ENCODE data around the gene NIT1. TPM values are rescaled to one million over a fixed set of nuclear protein-coding genes. Genes with fewer than 3 reads are reported as not detected.
A peak's percentile ranks its signal among the peaks of the same experiment; 100 is the strongest.

NIT1 gene
- total and polyA plus RNA-seq, 2 donors (not counting 1 experiment from before 2014, with no cell fraction given), result 53.5 to 61.0 TPM

DNA sequence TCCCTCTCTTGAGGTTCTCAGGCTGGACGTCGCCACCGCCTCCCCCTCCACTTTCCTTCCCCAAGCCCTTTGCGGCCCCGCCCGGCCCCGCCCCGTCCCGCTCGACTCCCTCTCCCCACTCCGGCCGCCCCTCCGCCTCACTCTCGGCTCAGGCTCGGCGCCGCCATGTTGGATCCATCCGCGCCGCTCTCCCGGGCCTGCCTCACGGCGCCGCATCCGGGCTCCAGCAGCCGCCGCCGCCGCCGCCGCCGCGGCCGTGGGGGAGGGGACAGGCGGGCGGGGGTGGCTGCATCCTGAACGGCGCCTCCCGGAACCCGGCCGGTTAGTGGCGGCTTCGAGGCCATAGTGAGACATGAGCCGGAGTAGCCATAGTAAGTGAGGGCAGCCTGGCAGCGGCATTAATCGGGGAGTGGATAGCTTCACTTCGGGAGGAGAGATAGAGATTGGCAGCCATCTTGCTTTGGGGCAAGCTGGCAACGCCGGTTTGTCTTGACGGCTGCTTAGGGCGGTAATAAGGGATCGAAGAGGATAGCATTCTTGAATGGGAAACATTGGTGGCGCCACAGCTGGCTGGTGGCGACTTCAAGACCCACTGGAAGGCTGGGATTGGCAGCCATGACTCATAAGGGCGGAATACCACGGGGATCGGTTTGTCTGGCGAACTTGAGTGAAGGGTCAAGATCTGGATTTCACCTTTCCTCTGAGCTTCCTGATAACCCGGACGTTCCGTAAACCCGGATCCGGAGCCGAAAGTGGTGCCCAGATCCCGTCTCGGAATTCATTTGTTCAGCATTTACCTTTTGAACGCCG is 14.7 kb downstream of the NIT1 start, which contains the start of gene DEDD:
TSS of gene DEDD (minus strand) at position 258 of the 810 bp plus-strand sequence. CDS start 8,205 bp downstream, outside the sequence.
- Mint-ChIP-seq H3K27me3 (no peaks in the 10 kb centered on the region), H3K4me3 (no peak within 1 kb of the TSS), H3K4me1 (peaks cover 41% of the 10 kb centered on the region), H3K9me3 (ENCODE audit: insufficient read depth) (no peaks in the 10 kb centered on the region), H3K27ac (no peak within 1 kb of the TSS)
- H3K27ac ChIP-seq (ENCODE audit: low read length in 2 of 2), result peak within 1 kb of the TSS; percentile 83 to 89
- ATAC-seq (ENCODE audit: low read depth) (peak; percentile 91), DNase-seq (peak; percentile 96)
- WGBS (ENCODE audit: insufficient coverage), result under 1% methylated on average over 54 of the region's 68 CpGs
- H4K20me1 ChIP-seq (ENCODE audit: control insufficient read depth, insufficient read depth, low read length, poor library complexity, severe bottlenecking), result no peaks in the 10 kb centered on the region
- TF ChIP-seq, protein P1, sequence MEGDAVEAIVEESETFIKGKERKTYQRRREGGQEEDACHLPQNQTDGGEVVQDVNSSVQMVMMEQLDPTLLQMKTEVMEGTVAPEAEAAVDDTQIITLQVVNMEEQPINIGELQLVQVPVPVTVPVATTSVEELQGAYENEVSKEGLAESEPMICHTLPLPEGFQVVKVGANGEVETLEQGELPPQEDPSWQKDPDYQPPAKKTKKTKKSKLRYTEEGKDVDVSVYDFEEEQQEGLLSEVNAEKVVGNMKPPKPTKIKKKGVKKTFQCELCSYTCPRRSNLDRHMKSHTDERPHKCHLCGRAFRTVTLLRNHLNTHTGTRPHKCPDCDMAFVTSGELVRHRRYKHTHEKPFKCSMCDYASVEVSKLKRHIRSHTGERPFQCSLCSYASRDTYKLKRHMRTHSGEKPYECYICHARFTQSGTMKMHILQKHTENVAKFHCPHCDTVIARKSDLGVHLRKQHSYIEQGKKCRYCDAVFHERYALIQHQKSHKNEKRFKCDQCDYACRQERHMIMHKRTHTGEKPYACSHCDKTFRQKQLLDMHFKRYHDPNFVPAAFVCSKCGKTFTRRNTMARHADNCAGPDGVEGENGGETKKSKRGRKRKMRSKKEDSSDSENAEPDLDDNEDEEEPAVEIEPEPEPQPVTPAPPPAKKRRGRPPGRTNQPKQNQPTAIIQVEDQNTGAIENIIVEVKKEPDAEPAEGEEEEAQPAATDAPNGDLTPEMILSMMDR (IDR thresholded peaks at IDR 0.05), result no peak
- TF ChIP-seq EZH2 (IDR thresholded peaks at IDR 0.05; ENCODE audit: borderline replicate concordance, insufficient read depth, low read depth, low read length, poor library complexity, severe bottlenecking), result no peak
- peaks cover 18 to 27% of the 10 kb centered on the region in 2 donors for H3K4me1 ChIP-seq (ENCODE audit: control insufficient read depth in 2 of 2, insufficient read depth in 2 of 2, low read length in 2 of 2)
- ChIA-PET POLR2A (interaction anchor here (0.5 to 2.3 kb wide), 8 partner anchors 15 to 114 kb away, joined by 3 to 12 read pairs (median 5); partner anchors contain the start of genes ARHGAP30, NIT1, PFDN2 and PPOX), CTCF (interaction anchor here (0.6 to 10.0 kb wide), 10 partner anchors 14 to 940 kb away, joined by 3 to 82 read pairs (median 4); partner anchors contain the start of genes ARHGAP30, NIT1, PFDN2 and PPOX)
- H3K36me3 ChIP-seq (replicated peaks in 1 of 2; ENCODE audit: control extremely low read depth in 1 of 2, control insufficient read depth in 1 of 2, extremely low read depth in 1 of 2, insufficient read depth in 2 of 2, low read length in 1 of 2), result peaks cover 1 to 23% of the 10 kb centered on the region in 2 experiments
- H3K79me2 ChIP-seq (ENCODE audit: control insufficient read depth, insufficient read depth, low read length), result peaks cover 51% of the 10 kb centered on the region
- H2AFZ ChIP-seq (ENCODE audit: insufficient read depth, low read depth, low read length, poor library complexity, severe bottlenecking), result peak within 1 kb of the TSS; percentile 89
- H3K9ac ChIP-seq (ENCODE audit: low read length), result peak within 1 kb of the TSS; percentile 82
- no peaks in the 10 kb centered on the region for H3K9me3 ChIP-seq (ENCODE audit: control extremely low read depth in 1 of 3, control insufficient read depth in 2 of 3, insufficient read depth in 1 of 3, low read length in 2 of 3)
- peak within 1 kb of the TSS; percentile 98 for H3K4me2 ChIP-seq (replicated peaks; ENCODE audit: low read depth, low read length, poor library complexity, severe bottlenecking)
- no peaks in the 10 kb centered on the region for H3K27me3 ChIP-seq (replicated peaks in 1 of 4; ENCODE audit: control extremely low read depth in 1 of 4, control insufficient read depth in 3 of 4, insufficient read depth in 4 of 4, low read length in 3 of 4)
- intact Hi-C loops (cut with micrococcal nuclease), result loop anchor here (1.0 to 10.0 kb wide), 11 partner anchors 14 to 418 kb away; partner anchors contain the start of genes ARHGAP30, CD48, KLHDC9 and NDUFS2
- H3K4me3 ChIP-seq (ENCODE audit: control extremely low read depth in 1 of 5, extremely low read depth in 1 of 5, insufficient read depth in 1 of 5, low read depth in 2 of 5, low read length in 4 of 5), result peak within 1 kb of the TSS; percentile 85 to 100 (median 92)
